Measurements from ENCODE around the gene ATP11A. TPM values are rescaled to one million over a fixed set of nuclear protein-coding genes. Genes with fewer than 3 reads are reported as not detected.

ATP11A gene
- total RNA-seq, 2 donors from 2014 or later = 10.9 to 89.3 TPM

DNA sequence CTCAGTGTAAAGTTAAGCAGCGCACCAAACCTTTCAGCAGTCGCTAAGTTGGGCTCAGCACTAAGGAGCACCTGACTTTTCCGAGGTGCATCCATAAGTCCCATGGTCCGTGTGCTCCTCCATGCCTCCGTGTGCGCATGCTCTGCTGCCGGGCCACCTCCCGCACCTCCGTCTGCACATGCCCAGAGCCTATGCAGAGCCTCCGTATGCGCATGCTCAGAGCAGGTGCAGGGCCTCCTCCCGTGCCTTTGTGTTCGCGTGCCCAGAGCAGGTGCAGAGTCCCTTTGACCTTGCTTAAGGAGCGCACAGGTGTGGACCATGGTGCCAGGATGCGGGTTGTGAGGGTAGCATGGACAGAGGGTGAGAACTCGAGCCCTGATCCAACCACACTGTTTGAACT, 46.0 kb downstream of the ATP11A start:
- Histone ChIP-seq H3K9me3 (no peaks in the 10 kb centered on the region), H3K4me3 (no peak overlapping the region), H3K27me3 (replicated peaks; ENCODE audit: insufficient read depth) (no peaks in the 10 kb centered on the region), H3K27ac (no peak overlapping the region), H3K4me1 (replicated peaks) (no peaks in the 10 kb centered on the region), H3K36me3 (no peaks in the 10 kb centered on the region)
- DNase-seq (ENCODE audit: low spot score) = no peak
- TF ChIP-seq POLR2A (IDR thresholded peaks at IDR 0.05) (no peak), POLR2AphosphoS5 (IDR thresholded peaks at IDR 0.05) (no peak)
- TF ChIP-seq, protein P1, sequence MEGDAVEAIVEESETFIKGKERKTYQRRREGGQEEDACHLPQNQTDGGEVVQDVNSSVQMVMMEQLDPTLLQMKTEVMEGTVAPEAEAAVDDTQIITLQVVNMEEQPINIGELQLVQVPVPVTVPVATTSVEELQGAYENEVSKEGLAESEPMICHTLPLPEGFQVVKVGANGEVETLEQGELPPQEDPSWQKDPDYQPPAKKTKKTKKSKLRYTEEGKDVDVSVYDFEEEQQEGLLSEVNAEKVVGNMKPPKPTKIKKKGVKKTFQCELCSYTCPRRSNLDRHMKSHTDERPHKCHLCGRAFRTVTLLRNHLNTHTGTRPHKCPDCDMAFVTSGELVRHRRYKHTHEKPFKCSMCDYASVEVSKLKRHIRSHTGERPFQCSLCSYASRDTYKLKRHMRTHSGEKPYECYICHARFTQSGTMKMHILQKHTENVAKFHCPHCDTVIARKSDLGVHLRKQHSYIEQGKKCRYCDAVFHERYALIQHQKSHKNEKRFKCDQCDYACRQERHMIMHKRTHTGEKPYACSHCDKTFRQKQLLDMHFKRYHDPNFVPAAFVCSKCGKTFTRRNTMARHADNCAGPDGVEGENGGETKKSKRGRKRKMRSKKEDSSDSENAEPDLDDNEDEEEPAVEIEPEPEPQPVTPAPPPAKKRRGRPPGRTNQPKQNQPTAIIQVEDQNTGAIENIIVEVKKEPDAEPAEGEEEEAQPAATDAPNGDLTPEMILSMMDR (IDR thresholded peaks at IDR 0.05) = no peak
- 97% methylated on average over 17 of the region's 17 CpGs for WGBS
- intact Hi-C loops (cut with DNase I) = no loop called here

DNA sequence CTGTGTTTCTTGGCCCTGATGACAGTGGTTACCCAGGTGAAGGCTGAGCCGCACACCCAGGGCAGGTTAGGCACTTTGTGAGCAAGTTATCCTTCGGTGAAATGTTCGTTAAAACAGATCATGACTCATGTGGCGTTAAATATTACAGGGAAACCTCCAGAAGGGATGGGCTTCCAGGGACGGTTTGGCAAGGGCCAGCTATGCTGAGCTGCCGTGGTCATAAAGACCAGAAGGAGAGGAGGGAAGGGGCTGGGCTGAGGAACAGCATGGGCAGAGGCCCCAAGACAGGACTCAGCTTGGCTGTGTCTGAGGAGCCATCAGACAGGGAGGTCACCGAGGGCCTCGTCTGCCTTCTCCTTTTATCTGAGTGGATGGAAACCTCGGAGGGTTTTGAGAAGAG, 47.5 kb downstream of the ATP11A start:
- WGBS = 92% methylated on average over 9 of the region's 9 CpGs
- Histone ChIP-seq H3K4me3 (no peak overlapping the region), H3K36me3 (no peaks in the 10 kb centered on the region), H3K27ac (no peak overlapping the region), H3K9me3 (no peaks in the 10 kb centered on the region), H3K4me1 (replicated peaks) (no peaks in the 10 kb centered on the region), H3K27me3 (replicated peaks; ENCODE audit: insufficient read depth) (no peaks in the 10 kb centered on the region)
- DNase-seq (ENCODE audit: low spot score) = no peak
- intact Hi-C loops (cut with DNase I) = no loop called here
- TF ChIP-seq, protein P1 (IDR thresholded peaks at IDR 0.05) = no peak
- TF ChIP-seq POLR2A (IDR thresholded peaks at IDR 0.05) = no peak
- TF ChIP-seq POLR2AphosphoS5 (IDR thresholded peaks at IDR 0.05) = no peak

GRCh38 chr13:112738606-112739005, 48.8 kb downstream of the ATP11A start:
- Histone ChIP-seq H3K36me3 (no peaks in the 10 kb centered on the region), H3K27ac (no peak overlapping the region), H3K4me1 (replicated peaks) (no peaks in the 10 kb centered on the region), H3K27me3 (replicated peaks; ENCODE audit: insufficient read depth) (no peaks in the 10 kb centered on the region), H3K9me3 (no peaks in the 10 kb centered on the region), H3K4me3 (no peak overlapping the region)
- no peak for DNase-seq (ENCODE audit: low spot score)
- 91% methylated on average over 7 of the region's 7 CpGs for WGBS
- intact Hi-C loops (cut with DNase I) = no loop called here
- TF ChIP-seq, protein P1 (IDR thresholded peaks at IDR 0.05) = no peak
- no peak for TF ChIP-seq POLR2AphosphoS5 (IDR thresholded peaks at IDR 0.05)
- no peak for TF ChIP-seq POLR2A (IDR thresholded peaks at IDR 0.05)

GRCh38 chr13:112740502-112741131, 50.8 kb downstream of the ATP11A start:
- intact Hi-C loops (cut with DNase I) = no loop called here
- TF ChIP-seq, protein P1 (IDR thresholded peaks at IDR 0.05) = no peak
- TF ChIP-seq POLR2AphosphoS5 (IDR thresholded peaks at IDR 0.05) = peak; percentile 43
- Histone ChIP-seq H3K27ac (no peak overlapping the region), H3K9me3 (no peaks in the 10 kb centered on the region), H3K4me1 (replicated peaks) (no peaks in the 10 kb centered on the region), H3K36me3 (no peaks in the 10 kb centered on the region), H3K27me3 (replicated peaks; ENCODE audit: insufficient read depth) (no peaks in the 10 kb centered on the region), H3K4me3 (no peak overlapping the region)
- 81% methylated on average over 19 of the region's 19 CpGs for WGBS
- no peak for DNase-seq (ENCODE audit: low spot score)

DNA sequence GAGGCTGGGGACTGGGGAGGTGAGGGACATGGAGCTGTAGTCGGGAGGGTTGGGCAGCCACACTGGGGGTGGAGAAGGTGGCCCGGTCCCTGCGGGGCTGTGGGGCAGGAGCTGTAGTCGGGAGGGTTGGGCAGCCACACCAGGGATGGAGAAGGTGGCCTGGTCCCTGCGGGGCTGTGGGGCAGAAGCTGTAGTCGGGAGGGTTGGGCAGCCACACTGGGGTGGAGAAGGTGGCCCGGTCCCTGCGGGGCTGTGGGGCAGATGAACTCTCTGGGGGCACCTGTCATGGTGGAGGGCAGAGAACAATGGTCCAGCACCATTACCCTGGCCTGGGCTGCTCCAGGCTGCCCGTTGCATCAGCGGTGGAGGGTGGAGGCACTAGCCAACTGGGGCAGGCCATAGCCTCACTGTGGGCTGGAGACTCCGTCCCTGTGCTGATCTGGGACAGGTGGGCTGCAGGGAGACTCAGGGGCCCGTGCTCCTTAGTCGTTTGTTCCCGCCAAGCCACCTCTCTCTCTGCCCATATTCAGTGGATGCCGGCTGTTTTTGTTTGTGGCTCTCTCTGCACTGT, 51.4 kb downstream of the ATP11A start:
- intact Hi-C loops (cut with DNase I) = no loop called here
- Histone ChIP-seq H3K27me3 (replicated peaks; ENCODE audit: insufficient read depth) (no peaks in the 10 kb centered on the region), H3K4me3 (no peak overlapping the region), H3K4me1 (replicated peaks) (no peaks in the 10 kb centered on the region), H3K36me3 (no peaks in the 10 kb centered on the region), H3K27ac (no peak overlapping the region), H3K9me3 (no peaks in the 10 kb centered on the region)
- TF ChIP-seq POLR2AphosphoS5 (IDR thresholded peaks at IDR 0.05) (no peak), POLR2A (IDR thresholded peaks at IDR 0.05) (no peak)
- TF ChIP-seq, protein P1 (IDR thresholded peaks at IDR 0.05) = no peak
- no peak for DNase-seq (ENCODE audit: low spot score)
- WGBS = 91% methylated on average over 15 of the region's 15 CpGs
